IPS-NIHi7 (cell line): ENCODE results near the gene OLFM1.
"Not testable (repeated sequence)": the region's sequence is repeated elsewhere in the genome, so short reads cannot be mapped to it uniquely, and the experiment has no call there.

Experiments
- DNase-seq: peaks from one replicate; pipeline ENCODE4 v3.0.0; 2012; ENCODE audit warnings: mixed read lengths; ENCODE audit errors: extremely low spot score

Gene OLFM1

GRCh38 chr9:135107581-135108235 lies 20.2 kb downstream of the OLFM1 start:
- DNase-seq = peak; percentile 26

GRCh38 chr9:135108831-135109510 lies 21.5 kb downstream of the OLFM1 start:
- DNase-seq = no peak

GRCh38 chr9:135109650-135110049 lies 22.2 kb downstream of the OLFM1 start:
- no peak for DNase-seq

GRCh38 chr9:135110416-135110815 lies 22.9 kb downstream of the OLFM1 start:
- no peak for DNase-seq

- not testable (repeated sequence) for DNase-seq
These were observed 24.1 kb downstream of the OLFM1 start for GRCh38 chr9:135111600-135111999.

GRCh38 chr9:135116371-135116770 lies 28.9 kb downstream of the OLFM1 start:
- no peak for DNase-seq

GRCh38 chr9:135116881-135117280 lies 29.4 kb downstream of the OLFM1 start:
- no peak for DNase-seq

- DNase-seq = no peak
These were observed 29.8 kb downstream of the OLFM1 start for GRCh38 chr9:135117281-135117680.

- no peak for DNase-seq
These were observed 32.1 kb downstream of the OLFM1 start for GRCh38 chr9:135119496-135120064.

GRCh38 chr9:135120249-135120648 lies 32.8 kb downstream of the OLFM1 start:
- DNase-seq = no peak

GRCh38 chr9:135122316-135122715 lies 34.8 kb downstream of the OLFM1 start:
- DNase-seq = no peak

GRCh38 chr9:135123126-135123772 lies 35.8 kb downstream of the OLFM1 start:
- no peak for DNase-seq

- no peak for DNase-seq
These were observed 36.3 kb downstream of the OLFM1 start for GRCh38 chr9:135123773-135124134.

GRCh38 chr9:135126451-135127187 lies 39.2 kb downstream of the OLFM1 start:
- peak; percentile 27 for DNase-seq

GRCh38 chr9:135127718-135128670 lies 40.5 kb downstream of the OLFM1 start:
- no peak for DNase-seq

GRCh38 chr9:135129137-135129695 lies 41.7 kb downstream of the OLFM1 start:
- no peak for DNase-seq

GRCh38 chr9:135130207-135130976 lies 42.9 kb downstream of the OLFM1 start:
- DNase-seq = no peak

GRCh38 chr9:135131488-135131887 lies 44.0 kb downstream of the OLFM1 start:
- no peak for DNase-seq

GRCh38 chr9:135132008-135132407 lies 44.5 kb downstream of the OLFM1 start:
- no peak for DNase-seq
